Stimulated activated CD8-positive, alpha-beta memory T cell treated with anti-CD3 and anti-CD28 coated beads, Interleukin-4, amount 100 ng/mL, for 1 hour (primary cell): Measurements from ENCODE around the gene SPSB3.

Experiments used
- DNase-seq, 2 donors: peaks; one replicate each; pipeline ENCODE4 v3.0.0-alpha.2; 2020; ENCODE audit warnings: low read depth in 2 of 2, low spot score in 1 of 2

The SPSB3 gene

GRCh38 chr16:1775846-1776671 is 6.3 kb downstream of the SPSB3 start:
- DNase-seq: no peak

GRCh38 chr16:1775006-1775845 is 7.1 kb downstream of the SPSB3 start:
- DNase-seq: no peak

- no peak for DNase-seq
These were observed 8.0 kb downstream of the SPSB3 start for GRCh38 chr16:1774448-1774780.

GRCh38 chr16:1773703-1774447 is 8.5 kb downstream of the SPSB3 start:
- no peak for DNase-seq

- DNase-seq: peak; percentile 57 to 61
These were observed 9.3 kb downstream of the SPSB3 start, which contains the start of gene MRPS34 for GRCh38 chr16:1772908-1773702. Gene MRPS34 (minus strand): TSS chr16:1773134. CDS start chr16:1773119, 15 bp downstream.

- no peak for DNase-seq
These were observed 9.9 kb downstream of the SPSB3 start, which contains the start of gene EME2 for GRCh38 chr16:1772362-1772907. Gene EME2 (plus strand): TSS chr16:1772810. CDS start chr16:1773228, 418 bp downstream.

GRCh38 chr16:1771864-1772361 is 10.5 kb downstream of the SPSB3 start:
- DNase-seq: no peak

GRCh38 chr16:1771188-1771863 is 11.0 kb downstream of the SPSB3 start, which contains the start of gene NME3:
Gene NME3 (minus strand): TSS chr16:1771543. CDS start chr16:1771534, 9 bp downstream.
- peak; percentile 52 to 56 for DNase-seq

GRCh38 chr16:1770328-1771187 is 11.8 kb downstream of the SPSB3 start:
- no peak for DNase-seq

- no peak for DNase-seq
These were observed 12.7 kb downstream of the SPSB3 start for GRCh38 chr16:1769402-1770300.

GRCh38 chr16:1768767-1769401 is 13.5 kb downstream of the SPSB3 start:
- DNase-seq: no peak

GRCh38 chr16:1768061-1768766 is 14.2 kb downstream of the SPSB3 start:
- DNase-seq: no peak

GRCh38 chr16:1767116-1767994 is 15.0 kb downstream of the SPSB3 start:
- no peak for DNase-seq

- no peak for DNase-seq
These were observed 15.7 kb downstream of the SPSB3 start for GRCh38 chr16:1766701-1767100.

GRCh38 chr16:1766231-1766630 is 16.1 kb downstream of the SPSB3 start:
- no peak for DNase-seq
